HG03064 (cell line): ENCODE data around the gene GIGYF2.
"Not testable (repeated sequence)": the region's sequence is repeated elsewhere in the genome, so short reads cannot be mapped to it uniquely, and the experiment has no call there.

Source experiments
- ATAC-seq: cut with Tn5 transposase; IDR thresholded peaks from one replicate; pipeline ENCODE4 v1.9.1; 2021; ENCODE audit warnings: low read depth; ENCODE audit not compliant: unreplicated experiment

The GIGYF2 gene

GRCh38 chr2:232687382-232688160 is 9.6 kb upstream of the GIGYF2 start:
- ATAC-seq, result no peak

DNA sequence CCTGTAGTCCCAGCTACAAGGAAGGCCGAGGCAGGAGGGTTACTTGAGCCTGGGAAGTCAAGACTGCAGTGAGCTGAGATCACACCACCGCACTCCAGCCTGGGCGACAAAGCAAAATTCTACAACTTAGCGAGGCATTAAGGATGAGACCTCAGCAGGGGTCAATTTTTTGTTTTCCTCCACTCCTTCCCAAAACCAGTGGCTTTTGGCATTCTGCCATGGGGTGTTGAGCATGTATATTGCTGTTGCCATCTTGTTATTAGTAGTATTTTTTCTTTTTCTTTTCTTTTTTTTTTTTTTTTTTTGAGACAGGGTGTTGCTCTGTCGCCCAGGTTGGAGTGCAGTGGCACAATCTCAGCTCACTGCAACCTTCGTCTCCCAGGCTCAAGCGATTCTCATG is 8.9 kb upstream of the GIGYF2 start:
- no peak for ATAC-seq

DNA sequence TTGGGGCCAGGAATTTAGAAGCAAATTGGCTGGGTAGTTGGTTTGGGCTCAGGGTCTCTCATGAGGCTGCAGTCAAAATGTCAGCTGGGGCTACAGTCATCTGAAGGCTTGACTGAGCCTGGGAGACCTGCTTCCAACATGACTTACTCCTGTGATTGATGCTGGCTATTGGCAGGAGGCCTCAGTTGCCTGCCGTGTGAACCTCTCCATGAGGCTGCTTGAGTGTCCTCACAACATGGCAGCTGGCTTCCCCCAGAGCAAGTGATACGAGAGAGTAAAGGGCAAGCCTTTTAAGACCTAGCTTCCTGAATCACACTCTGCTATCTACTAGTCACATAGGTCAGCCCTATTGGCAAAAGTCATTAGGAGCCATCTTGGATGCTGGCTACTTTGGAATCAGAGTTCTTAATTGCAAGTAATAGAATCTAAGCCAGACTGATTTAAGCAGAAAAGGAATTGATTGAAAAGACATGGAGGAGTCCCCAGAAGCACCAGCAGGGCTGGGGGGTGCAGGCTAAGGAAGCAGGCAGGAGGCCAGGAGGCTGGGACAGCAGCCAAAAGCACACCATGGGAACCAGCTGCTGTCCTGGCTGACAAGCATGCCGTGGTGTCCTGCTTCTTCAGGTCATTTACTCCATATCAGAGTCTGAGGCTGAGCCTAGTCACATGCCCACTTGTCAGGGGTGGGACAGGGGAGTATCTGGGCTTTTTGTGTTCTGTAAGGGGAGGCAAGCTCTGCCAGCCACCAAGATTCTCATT is 7.8 kb upstream of the GIGYF2 start:
- no peak for ATAC-seq

DNA sequence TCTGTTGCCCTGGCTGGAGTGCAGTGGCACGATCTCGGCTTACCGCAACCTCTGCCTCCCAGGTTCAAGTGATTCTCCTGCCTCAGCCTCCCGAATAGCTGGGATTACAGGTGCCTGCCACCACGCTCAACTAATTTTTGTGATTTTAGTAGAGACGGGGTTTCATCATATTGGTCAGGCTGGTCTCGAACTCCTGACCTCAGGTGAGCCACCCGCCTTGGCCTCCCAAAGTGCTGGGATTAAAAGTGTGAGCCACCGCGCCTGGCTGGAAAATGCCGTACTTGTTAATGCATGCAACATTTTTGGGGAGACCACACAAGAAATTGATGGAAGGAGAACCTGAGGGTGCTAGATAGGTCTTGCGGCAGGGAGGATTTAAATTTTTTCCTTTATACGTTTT is 6.0 kb upstream of the GIGYF2 start:
- ATAC-seq, result not testable (repeated sequence)

- no peak for ATAC-seq
Observed at GRCh38 chr2:232693344-232693743, 3.8 kb upstream of the GIGYF2 start.

DNA sequence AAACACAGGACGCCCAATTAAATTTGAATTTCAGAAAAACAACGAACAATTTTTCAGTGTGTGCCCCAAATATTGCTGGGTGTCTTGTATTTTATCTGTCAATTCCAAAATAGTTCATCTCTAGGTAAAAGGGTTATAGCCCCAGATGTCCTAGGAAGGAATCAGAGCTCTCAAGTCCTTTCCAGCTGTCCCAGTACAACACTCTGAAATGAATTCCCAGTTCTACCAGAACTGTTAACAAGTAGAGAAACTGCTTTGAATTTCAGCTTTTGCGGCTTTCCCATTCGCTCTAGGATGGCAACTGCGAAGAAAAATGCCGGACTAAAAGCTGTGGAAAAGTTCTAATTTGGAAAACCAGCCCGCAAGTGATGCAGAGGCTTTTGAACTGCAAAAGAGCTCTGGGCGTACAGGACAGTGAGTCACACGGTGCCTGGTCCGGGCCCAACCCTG is 497 bp upstream of the GIGYF2 start:
- no peak for ATAC-seq

- ATAC-seq, result peak; percentile 36
Observed at GRCh38 chr2:232697807-232698110, 628 bp downstream of the GIGYF2 start.

DNA sequence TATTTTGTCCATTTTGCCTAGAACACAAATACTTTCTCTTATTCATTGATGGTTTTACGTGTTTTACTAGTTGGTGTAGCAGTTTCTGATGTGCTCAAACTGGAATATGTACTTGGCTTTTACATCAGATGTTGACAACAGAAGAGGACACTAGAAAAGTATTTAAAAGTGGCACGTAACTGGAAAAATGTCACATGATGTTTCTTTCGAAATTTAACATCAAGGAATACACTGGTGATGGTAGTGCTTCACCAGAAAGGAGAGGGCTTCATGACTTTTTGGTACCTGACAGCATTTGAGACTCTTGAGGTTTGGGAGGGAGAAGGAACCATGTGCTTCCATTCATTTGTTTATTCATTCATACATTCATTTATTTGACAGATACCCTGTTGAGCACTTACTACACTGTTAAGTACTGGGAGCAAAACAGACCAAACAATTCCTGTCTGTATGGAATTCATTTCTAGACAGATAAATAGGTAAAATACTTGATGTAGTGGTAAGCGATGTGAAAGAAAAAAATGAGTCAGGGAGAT is 1.5 kb downstream of the GIGYF2 start:
- no peak for ATAC-seq

- ATAC-seq, result no peak
Observed at GRCh38 chr2:232699110-232699509, 2.0 kb downstream of the GIGYF2 start.

DNA sequence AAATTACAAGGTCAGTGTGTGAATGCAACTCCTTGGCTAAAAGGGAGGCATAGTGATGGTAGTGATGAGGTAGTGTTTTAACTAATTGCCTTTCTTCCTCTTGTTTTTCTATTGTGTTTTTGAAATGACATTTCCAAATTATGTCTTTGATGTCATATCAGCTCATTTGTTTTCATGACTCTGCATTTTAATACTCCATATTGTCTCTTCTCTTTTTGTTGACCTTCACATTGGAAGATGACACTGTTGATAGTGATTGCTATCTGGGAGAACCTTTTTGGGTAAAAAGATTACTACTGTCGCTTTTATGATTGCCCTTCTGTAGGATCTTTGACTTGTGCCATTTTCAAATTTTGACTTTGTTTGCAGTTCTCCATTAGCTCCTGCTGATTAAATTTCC is 3.0 kb downstream of the GIGYF2 start:
- ATAC-seq, result no peak

DNA sequence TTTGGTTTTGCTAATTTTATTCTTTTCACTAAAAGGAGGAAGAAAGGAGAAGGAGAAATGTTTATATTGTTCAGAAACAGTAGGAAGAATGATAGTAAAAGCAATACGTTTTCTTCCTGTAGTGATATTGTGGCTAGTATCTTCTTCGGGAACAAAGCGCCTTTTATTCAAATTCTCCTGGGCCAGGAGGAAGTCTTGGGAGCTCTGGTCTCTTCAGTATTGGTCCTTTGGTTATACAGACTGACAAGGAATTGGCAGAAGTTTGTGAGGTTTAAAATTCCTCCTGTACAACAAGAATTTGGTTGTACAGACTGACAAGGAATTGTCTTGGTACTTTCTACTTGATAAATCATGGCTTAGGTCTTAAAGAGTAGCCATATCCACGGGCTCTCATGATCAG is 9.9 kb downstream of the GIGYF2 start:
- no peak for ATAC-seq

DNA sequence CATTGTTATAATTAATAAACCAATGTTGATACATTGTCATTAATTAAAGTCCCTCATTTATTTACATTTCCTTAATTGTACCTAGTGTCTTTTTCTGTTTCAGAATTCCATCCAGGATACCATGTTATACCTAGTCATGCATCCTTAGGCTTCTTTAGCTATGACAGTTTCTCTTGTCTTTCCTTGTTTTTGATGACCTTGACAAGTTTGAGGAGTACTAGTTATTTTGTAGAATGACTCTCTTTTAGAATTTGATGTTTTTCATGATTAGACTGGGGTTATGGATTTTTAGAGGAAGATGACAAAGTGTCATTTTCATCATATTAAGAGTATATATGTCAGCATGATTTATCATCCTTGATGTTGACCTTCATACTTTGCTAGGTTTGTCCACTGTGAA is 16.4 kb downstream of the GIGYF2 start:
- ATAC-seq, result no peak

DNA sequence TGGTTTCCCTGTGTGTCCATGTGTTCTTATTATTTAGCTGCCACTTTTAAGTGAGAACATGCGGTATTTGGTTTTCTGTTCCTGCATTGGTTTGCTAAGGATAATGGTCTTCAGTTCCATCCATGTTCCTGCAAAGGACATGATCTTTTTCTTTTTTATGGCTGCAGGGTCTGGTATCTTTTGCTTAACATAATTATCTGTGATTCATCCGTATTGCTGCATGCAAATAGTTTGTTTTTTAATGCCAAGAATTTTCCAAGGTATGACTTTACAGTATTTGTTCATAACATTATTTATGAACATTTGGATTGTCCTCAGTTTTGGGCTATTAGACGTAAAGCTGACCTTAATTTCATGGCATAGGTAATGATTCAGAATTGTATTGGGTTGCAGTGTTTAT is 17.8 kb downstream of the GIGYF2 start:
- no peak for ATAC-seq

GRCh38 chr2:232720056-232720455 is 22.9 kb downstream of the GIGYF2 start:
- ATAC-seq, result not testable (repeated sequence)

DNA sequence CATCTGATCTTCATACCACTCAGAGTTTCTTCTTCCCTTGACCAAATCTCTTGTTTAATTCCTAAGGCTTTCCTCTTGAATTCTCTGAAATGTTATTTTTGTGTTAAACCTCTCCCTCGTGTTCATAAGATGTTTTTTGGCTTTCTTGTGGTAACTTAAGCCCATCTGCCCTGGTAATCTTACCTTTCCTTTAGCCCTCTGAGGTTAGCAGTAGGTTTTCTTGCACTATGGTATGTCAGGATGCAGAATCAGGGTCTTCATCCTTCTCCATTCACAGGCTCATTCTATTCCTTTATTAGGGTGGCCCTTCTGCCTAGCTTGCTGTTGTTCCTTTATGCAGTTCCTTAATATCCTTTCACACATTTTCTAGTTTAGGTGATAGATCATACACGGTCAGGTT is 24.1 kb downstream of the GIGYF2 start:
- ATAC-seq, result no peak

GRCh38 chr2:232721882-232722281 is 24.8 kb downstream of the GIGYF2 start:
- ATAC-seq, result no peak

GRCh38 chr2:232723027-232723426 is 25.9 kb downstream of the GIGYF2 start:
- no peak for ATAC-seq

DNA sequence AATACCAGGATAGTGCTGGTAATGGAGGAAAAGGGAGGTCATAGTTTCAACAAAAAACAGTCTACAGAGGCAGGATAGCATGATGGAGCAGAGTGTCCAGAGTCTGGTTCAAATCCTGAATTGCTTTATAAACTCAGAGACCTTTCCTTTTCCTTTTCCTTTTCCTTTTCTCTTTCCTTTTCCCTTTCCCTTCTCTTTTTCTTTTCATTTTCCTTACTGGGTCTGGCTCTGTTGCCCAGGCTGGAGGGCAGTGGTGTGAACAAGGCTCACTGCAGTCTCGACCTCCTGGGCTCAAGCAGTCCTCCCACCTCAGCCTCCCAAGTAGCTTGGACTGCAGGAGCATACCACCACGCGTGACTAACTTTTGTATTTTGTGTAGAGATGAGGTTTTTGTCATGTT is 31.7 kb downstream of the GIGYF2 start:
- no peak for ATAC-seq

GRCh38 chr2:232731470-232731869 is 34.3 kb downstream of the GIGYF2 start:
- no peak for ATAC-seq

GRCh38 chr2:232741294-232741693 is 44.2 kb downstream of the GIGYF2 start:
- no peak for ATAC-seq

- no peak for ATAC-seq
Observed at GRCh38 chr2:232741972-232742371, 44.8 kb downstream of the GIGYF2 start.

DNA sequence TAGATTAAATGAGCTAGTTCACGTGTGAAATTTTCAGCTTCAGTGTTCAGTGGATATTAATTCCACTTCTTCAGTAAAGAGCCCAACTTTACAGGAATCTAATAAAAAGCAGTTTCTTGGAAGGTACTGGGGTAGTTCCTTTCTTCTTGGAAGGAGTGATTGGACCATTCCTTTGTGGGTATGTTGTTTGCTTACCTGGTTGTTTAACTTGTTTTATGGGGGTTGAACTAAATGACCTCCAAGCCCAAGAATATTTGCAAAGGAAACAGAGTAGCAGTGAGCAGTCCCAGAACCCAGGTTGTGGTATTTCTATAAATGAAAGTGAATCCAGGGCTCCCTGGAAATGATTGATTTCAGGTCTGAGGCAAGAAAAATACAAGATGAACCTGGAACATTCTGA is 47.8 kb downstream of the GIGYF2 start:
- no peak for ATAC-seq
